Endodermal cell (in vitro differentiated cells): ENCODE measurements around the gene AKT3. TPM values are rescaled to one million over a fixed set of nuclear protein-coding genes. Genes with fewer than 3 reads are reported as not detected.

Experiments
- DNase-seq: peaks from one replicate; pipeline ENCODE4 v3.0.0-alpha.2; 2017
- H3K27ac ChIP-seq: 2 replicates; pipeline ENCODE4 v1.5.1; 2013; ENCODE audit warnings: mild to moderate bottlenecking, low read depth, low read length, moderate library complexity
- H3K27me3 ChIP-seq: 2 replicates; pipeline ENCODE4 v1.6.1; 2013; ENCODE audit warnings: mild to moderate bottlenecking, low read length, moderate library complexity; ENCODE audit not compliant: insufficient read depth, control insufficient read depth, poor library complexity, severe bottlenecking
- H3K36me3 ChIP-seq: 2 replicates; pipeline ENCODE4 v1.7.0; 2013; ENCODE audit warnings: mild to moderate bottlenecking, low read length, moderate library complexity; ENCODE audit not compliant: control insufficient read depth, insufficient read depth
- H3K4me1 ChIP-seq: one replicate; pipeline ENCODE4 v1.7.0; 2013; ENCODE audit warnings: low read length; ENCODE audit not compliant: control insufficient read depth, insufficient read depth
- H3K4me3 ChIP-seq: 2 replicates; pipeline ENCODE4 v1.5.1; 2013; ENCODE audit warnings: mild to moderate bottlenecking, low read length, moderate library complexity
- H3K9ac ChIP-seq: 2 replicates; pipeline ENCODE4 v1.6.1; 2013; ENCODE audit warnings: mild to moderate bottlenecking, low read length, moderate library complexity; ENCODE audit not compliant: poor library complexity, severe bottlenecking; ENCODE audit errors: extremely low read depth
- H3K9me3 ChIP-seq: 2 replicates; pipeline ENCODE4 v1.6.1; 2013; ENCODE audit warnings: mild to moderate bottlenecking, low read length, moderate library complexity; ENCODE audit not compliant: control insufficient read depth
- H3K27ac Mint-ChIP-seq: 2 replicates; pipeline ENCODE4 v1.8.0; 2020; ENCODE audit warnings: mixed read lengths
- H3K27me3 Mint-ChIP-seq: 2 replicates; pipeline ENCODE4 v1.8.0; 2021; ENCODE audit warnings: mild to moderate bottlenecking, mixed read lengths; ENCODE audit not compliant: insufficient read depth
- H3K36me3 Mint-ChIP-seq: 2 replicates; pipeline ENCODE4 v1.8.0; 2020; ENCODE audit warnings: low read depth, mixed read lengths
- H3K4me1 Mint-ChIP-seq: 2 replicates; pipeline ENCODE4 v1.8.0; 2020; ENCODE audit warnings: mixed read lengths
- H3K4me3 Mint-ChIP-seq: 2 replicates; pipeline ENCODE4 v1.8.0; 2020; ENCODE audit warnings: mild to moderate bottlenecking, moderate library complexity, mixed read lengths
- H3K9me3 Mint-ChIP-seq: 2 replicates; pipeline ENCODE4 v1.8.0; 2020; ENCODE audit warnings: mild to moderate bottlenecking, mixed read lengths
- CTCF ChIP-seq: fragments of 200-600 bp; sonication (generic); conservative IDR thresholded peaks from 2 replicates; pipeline ENCODE4 v1.5.0; 2021; ENCODE audit warnings: antibody characterized with exemption, mild to moderate bottlenecking
- WGBS, 2 experiments: methylation state at CpG; one replicate each; pipeline versions ENCODE4 v1.1.5 to v1.1.7; 2013; ENCODE audit warnings: missing lambda C conversion rate in 2 of 2, mixed read lengths in 1 of 2; ENCODE audit not compliant: insufficient coverage in 1 of 2, insufficient read length in 1 of 2; 5-methylcytosine and 5-hydroxymethylcytosine counted together
- total RNA-seq, 2 donors: library from RNA; stranded (reverse); fragmentation: NEBNext Ultra II Directional in 1 of 2; extraction: Animal tissue kit (Norgen Biotek cat#: 25700) in 1 of 2; gene quantifications; 2 replicates in 1 of 2; 3 replicates in 1 of 2; pipeline ENCODE4 v1.2.1, GENCODE V29; 2021

AKT3 gene
- total RNA-seq, 2 donors from 2014 or later = 38.2 to 49.1 TPM

- no peaks in the 10 kb centered on the region for H3K9me3 Mint-ChIP-seq
- no peak for TF ChIP-seq CTCF
- H3K9ac ChIP-seq = no peak overlapping the region
- no peaks in the 10 kb centered on the region for H3K9me3 ChIP-seq
- peaks cover 15% of the 10 kb centered on the region for H3K27me3 Mint-ChIP-seq
- peak overlapping the region; percentile 93 for H3K27ac ChIP-seq
- H3K27ac Mint-ChIP-seq = no peak overlapping the region
- H3K4me1 ChIP-seq = peaks cover 10% of the 10 kb centered on the region
- no peaks in the 10 kb centered on the region for H3K36me3 ChIP-seq
- peak overlapping the region; percentile 25 for H3K4me3 ChIP-seq
- H3K4me3 Mint-ChIP-seq = no peak overlapping the region
- H3K4me1 Mint-ChIP-seq = peaks cover 28% of the 10 kb centered on the region
- no peaks in the 10 kb centered on the region for H3K27me3 ChIP-seq
- DNase-seq = peak; percentile 36
- no peaks in the 10 kb centered on the region for H3K36me3 Mint-ChIP-seq
- 83 to 95% methylated on average over 3 of the region's 3 CpGs for WGBS, 2 experiments
Measured at GRCh38 chr1:243471754-243472745, 378.0 kb downstream of the AKT3 start.

DNA sequence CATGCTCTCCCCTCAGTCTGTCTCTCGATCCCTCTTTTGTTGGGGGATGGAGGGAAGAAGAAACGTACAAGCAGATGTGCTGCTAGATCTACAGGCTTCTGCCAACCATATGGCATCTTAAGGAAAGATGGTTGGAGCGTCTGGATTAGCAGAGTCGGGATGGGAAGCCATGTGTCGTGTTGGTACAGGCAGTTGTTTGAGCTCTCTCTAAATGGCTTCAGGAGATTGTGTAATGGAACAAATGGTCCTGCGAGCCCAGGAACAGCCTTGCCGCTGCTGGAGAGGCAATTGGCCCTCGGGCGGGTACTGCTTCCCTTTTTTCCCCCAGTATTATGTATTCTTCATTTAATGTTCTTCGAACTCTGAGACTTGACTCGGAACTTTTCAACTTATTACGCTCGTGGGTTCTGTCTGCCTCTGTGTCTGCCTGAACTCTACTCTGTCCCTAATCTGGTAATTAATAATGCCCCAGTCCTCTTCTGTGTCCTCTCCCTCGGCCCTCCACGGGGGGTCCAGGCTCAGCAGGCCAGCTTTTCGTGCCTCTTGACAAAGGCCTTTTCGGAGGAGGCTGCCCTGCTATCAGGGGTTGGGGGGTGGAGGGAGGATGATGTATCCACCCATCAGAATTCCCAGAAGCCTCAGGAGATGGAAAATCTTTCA, 378.9 kb downstream of the AKT3 start:
- Histone ChIP-seq H3K9ac (no peak overlapping the region), H3K9me3 (no peaks in the 10 kb centered on the region), H3K27ac (peak overlapping the region; percentile 93), H3K4me3 (no peak overlapping the region), H3K27me3 (no peaks in the 10 kb centered on the region), H3K4me1 (peaks cover 10% of the 10 kb centered on the region), H3K36me3 (no peaks in the 10 kb centered on the region)
- peak; percentile 61 for DNase-seq
- TF ChIP-seq CTCF = no peak
- Mint-ChIP-seq H3K27me3 (peaks cover 15% of the 10 kb centered on the region), H3K4me1 (peaks cover 28% of the 10 kb centered on the region), H3K4me3 (no peak overlapping the region), H3K27ac (no peak overlapping the region), H3K9me3 (no peaks in the 10 kb centered on the region), H3K36me3 (no peaks in the 10 kb centered on the region)
- 70 to 87% methylated on average over 9 to 17 of the region's 17 CpGs for WGBS, 2 experiments

DNA sequence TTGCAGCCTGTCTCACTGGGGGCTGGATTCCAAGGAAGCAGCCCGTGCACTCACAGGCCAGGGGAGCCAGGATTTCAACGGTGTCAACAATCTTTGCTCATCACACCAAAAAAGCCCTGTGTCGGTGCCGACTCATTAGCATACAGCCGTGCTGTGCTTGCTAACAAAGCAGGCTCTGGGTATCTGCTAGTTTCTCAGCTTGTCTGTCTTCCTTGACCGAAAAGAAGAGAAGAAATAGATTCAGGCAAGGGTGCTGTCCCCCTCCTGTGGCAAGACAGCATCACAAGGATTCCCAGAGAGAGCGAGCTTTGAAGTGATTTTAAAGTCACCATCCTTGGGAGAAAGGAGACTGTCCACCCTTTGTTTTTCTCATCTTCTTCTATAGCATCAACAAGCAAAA, 379.5 kb downstream of the AKT3 start:
- Histone ChIP-seq H3K27ac (peak overlapping the region; percentile 93), H3K9ac (no peak overlapping the region), H3K4me3 (no peak overlapping the region), H3K27me3 (no peaks in the 10 kb centered on the region), H3K4me1 (peaks cover 10% of the 10 kb centered on the region), H3K9me3 (no peaks in the 10 kb centered on the region), H3K36me3 (no peaks in the 10 kb centered on the region)
- no peaks in the 10 kb centered on the region for H3K9me3 Mint-ChIP-seq
- no peak overlapping the region for H3K27ac Mint-ChIP-seq
- 13 to 33% methylated on average over 6 to 7 of the region's 7 CpGs for WGBS, 2 experiments
- H3K36me3 Mint-ChIP-seq = no peaks in the 10 kb centered on the region
- H3K4me1 Mint-ChIP-seq = peaks cover 28% of the 10 kb centered on the region
- no peak overlapping the region for H3K4me3 Mint-ChIP-seq
- peaks cover 12% of the 10 kb centered on the region for H3K27me3 Mint-ChIP-seq
- peak; percentile 31 for TF ChIP-seq CTCF
- peak; percentile 73 for DNase-seq
